ENCODE data around the gene CCSER2.

CCSER2 gene

GRCh38 chr10:84551437-84552120 lies 223.2 kb downstream of the CCSER2 start:
- DNase-seq: no peak

- no peak for DNase-seq
These were observed 224.1 kb downstream of the CCSER2 start for GRCh38 chr10:84552478-84552877.

- no peak for DNase-seq
These were observed 234.2 kb downstream of the CCSER2 start for GRCh38 chr10:84562592-84562991.

GRCh38 chr10:84563355-84563754 lies 235.0 kb downstream of the CCSER2 start:
- DNase-seq: no peak

DNA sequence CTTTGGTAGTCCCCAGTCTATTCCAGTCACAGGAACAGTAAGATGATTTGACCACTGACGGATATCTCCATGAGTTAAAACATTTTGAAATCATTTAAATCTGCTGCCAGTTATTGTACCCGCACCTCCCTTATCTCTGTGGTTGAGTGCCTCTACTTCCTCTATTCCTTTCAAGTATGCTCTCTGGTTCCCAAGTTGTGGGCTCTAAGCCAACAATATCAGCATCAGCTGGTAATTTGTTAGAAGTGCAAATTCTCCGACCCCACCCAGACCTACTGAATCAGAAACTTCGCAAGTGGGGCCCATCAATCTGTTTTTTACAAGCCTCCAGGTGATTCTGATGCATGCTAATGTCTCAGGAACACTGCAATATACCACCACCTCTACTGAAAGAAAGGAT lies 235.5 kb downstream of the CCSER2 start:
- DNase-seq: no peak

GRCh38 chr10:84565881-84566582 lies 237.6 kb downstream of the CCSER2 start:
- DNase-seq: no peak

DNA sequence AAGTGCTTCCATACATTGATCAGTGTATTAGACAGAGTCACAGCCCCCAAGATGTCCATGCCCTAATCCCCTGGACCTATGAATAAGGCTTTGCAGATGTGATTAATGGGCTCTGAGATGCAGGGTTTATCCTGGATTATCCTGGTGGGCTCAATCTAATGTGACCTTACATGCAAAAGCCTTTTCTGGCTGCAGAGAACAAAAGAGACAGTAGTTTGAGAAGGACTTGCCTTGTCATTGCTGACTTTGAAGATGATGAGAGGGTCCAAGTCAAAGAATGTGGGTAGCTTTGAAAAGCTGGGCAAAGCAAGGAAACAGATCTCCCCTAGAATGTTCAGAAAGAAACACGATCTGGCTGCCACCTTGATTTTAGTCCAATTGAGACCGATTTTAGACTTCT lies 238.7 kb downstream of the CCSER2 start:
- no peak for DNase-seq

All from cerebellar nuclear complex (tissue), 1 donor.